EL (cell line): ENCODE measurements around the gene PTGER1.

Experiments used
- DNase-seq: peaks from one replicate; pipeline ENCODE4 v3.0.0-alpha.2; 2016

The PTGER1 gene

DNA sequence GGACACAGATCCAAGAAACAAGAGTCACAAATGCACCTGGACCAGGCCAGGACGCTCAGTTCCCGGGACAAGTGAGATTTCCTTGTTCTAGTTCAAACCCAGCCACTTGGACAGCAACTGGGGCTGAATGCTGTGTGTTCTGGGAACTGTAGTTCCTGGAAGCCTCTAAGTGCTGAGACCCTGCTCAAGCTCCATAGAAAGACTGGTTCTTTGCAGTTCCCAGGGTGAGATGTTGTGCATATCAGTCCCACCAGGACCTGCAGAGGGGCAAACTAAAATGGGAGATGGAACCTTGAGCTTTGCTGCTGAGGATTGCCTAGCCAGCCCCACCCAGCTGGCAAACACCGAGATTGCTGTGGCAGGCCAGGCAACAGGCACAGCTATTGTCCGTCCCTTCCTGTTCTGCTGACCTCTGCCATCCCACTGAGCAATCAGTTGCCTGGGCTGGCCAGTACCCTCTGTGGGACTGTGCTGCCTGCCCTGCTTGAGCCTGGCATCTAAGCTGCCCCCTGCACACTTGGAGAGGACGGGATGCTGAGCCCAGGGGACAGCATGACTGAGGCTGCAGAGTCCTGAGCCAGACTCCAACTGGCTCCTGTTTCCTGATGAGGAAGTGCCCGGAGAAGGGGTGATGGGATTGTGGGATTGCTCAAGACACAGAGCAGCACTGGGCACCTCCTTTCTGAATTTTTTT, 22.2 kb upstream of the PTGER1 start:
- no peak for DNase-seq

GRCh38 chr19:14496834-14497227, 21.7 kb upstream of the PTGER1 start:
- no peak for DNase-seq

DNA sequence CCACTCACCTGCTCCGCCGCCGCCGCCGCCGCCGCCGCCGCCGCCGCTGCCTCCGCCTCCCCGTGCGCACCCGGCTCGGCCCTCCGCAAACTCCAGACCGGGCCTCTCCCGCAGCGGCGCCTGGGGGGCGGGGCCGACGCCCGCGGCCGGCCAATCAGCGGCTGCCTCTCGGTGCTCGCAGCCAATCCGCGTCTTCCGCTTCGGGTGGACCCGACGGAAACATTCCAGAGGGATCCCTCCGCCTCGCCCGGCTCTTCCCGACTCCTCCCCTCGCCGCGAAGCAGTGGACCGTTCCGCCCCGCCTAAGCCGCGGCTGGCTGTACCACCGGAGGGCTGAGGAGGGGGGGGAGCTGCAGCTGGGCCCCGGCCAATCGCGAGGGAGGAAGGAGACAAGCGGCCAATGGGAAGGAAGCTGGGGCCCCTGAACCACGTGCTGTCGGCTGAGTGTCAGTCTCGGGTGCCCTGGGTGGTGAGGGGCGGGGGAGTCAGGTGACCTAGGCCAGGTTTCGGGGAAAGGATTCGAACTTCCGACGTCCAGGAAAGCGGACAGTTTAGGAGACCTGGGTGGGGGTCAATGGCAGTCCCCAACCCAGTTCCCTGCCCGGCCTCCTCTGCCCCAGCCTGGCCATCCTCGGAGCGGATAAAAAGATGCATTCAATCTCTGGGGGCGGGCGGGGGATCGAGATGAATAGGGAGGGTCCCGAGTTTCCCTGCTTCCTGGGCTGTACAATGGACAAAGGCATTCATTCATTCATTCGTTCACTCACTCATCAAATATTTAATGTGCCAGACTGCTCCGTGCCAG, 21.1 kb upstream of the PTGER1 start, which contains the start of gene GIPC1:
GIPC1 (minus strand) TSS at position 99 of the 805 bp plus-strand sequence. CDS start 13,151 bp downstream, outside the sequence.
- peak; percentile 99 for DNase-seq

- no peak for DNase-seq
Measured at GRCh38 chr19:14495672-14496028, 20.5 kb upstream of the PTGER1 start.

DNA sequence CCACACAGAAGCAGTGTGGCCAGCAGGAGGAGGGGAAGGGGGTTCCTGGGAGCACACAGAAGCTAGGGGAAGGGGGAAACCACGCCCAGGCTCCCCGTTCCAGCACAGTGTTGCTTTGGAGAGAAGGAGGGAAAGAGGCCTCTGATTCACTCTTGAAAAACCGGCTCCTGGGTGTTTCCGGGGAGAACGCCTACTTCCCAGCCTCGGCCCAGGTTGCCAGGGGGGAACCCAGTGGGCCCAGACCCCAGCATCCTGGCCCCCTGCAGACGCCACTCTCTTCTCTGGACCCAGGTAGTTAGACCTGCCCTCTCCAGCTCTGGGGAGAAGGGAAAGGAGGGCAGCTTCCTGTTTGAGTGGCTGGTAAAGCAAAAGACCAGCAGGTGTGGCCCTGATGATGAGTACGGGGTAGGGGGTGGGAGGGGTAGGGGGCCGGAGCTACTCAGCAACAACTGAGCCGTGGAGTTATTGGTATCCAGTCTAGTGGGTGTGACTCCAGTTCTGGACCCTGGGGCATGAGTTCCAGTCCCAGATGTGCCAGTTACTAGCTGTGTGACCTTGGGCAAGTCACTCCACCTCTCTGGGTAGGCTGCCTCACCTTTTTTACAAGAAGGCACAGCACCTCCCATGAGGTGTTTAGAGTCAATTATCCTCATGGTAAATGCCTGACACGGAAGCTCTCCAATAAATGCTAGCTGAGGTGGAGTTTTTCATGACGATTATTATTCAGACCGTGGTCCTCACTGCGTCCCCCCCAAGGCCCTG, 19.9 kb upstream of the PTGER1 start:
- DNase-seq: peak; percentile 38

GRCh38 chr19:14494411-14494810, 19.3 kb upstream of the PTGER1 start:
- no peak for DNase-seq

DNA sequence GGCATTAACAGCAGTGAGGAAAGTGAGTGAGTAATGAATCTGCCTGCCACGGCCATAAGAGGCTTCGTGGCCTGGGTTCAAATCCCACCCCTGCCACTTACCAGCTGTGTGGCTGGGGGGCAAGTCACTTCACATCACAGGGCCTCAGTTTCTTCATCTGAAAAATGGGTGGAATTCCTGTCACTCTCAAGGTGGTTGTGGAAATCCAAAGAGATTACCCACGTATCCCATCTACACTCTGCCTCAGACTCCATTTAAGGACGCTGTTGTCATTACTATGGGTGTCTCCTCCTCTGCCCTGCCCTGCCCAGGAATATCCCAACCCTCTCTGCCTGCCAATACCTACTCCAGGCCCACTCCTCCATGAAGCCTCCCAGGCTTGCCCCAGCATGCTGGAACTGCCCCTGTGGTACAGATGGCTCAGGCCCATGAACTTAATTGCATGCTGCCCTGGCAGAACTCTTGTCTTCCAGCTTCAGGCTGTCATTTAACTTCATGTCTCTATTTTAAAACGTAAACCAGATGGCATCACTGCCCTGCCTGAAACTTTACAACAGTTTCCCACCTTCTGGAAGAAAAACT, 17.7 kb upstream of the PTGER1 start:
- DNase-seq: no peak

DNA sequence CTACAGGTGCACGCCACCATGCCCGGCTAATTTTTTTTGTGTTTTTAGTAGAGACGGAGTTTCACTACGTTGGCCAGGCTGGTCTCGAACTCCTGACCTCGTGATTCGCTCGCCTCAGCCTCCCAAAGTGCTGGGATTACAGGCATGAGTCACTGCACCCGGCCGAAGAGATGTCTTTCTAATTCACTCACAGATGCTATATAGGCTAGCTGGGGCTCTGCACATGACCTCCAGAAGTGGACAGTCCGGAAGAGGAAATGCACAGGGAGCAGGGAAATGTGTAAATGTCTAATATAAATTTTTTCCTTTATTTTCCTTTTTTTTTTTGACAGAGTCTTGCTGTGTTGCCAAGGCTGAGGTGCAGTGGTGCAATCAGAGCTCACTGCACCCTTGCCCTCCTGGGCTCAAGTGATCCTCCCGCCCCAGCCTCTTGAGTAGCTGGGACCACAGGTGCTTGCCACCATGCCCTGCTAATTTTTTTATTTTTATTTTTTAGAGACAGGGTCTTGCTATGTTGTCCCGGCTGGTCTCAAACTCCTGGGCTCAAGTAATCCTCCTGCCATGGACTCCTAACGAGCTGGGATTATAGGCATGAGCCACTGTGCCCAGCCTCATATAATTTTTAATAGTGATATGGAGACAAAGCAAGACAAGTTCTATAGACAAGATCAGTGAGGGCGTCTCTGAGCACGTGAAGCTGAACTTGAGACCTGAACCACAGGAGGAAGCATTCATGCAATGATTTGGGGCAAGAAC, 12.4 kb upstream of the PTGER1 start:
- DNase-seq: peak; percentile 55

- no peak for DNase-seq
Measured at GRCh38 chr19:14482172-14482941, 7.2 kb upstream of the PTGER1 start.

DNA sequence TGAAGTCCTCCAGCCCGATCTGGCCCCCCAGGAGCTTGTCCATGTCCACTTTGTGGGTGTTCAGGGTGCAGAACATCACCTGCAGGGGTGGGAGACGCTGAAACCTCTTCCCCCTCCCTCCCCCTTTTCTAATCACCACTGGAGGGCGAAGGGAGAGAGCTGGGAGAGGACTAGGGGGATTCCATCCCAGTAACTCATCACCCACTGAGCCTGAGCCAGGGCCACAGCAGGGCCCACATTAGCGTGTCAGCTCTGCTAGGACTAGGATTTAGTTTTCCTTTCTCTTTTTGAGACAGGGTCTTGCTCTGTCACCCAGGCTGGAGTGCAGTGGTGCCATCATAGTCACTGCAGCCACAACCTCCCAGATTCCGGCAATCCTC, 5.5 kb upstream of the PTGER1 start:
- DNase-seq: peak; percentile 70

DNA sequence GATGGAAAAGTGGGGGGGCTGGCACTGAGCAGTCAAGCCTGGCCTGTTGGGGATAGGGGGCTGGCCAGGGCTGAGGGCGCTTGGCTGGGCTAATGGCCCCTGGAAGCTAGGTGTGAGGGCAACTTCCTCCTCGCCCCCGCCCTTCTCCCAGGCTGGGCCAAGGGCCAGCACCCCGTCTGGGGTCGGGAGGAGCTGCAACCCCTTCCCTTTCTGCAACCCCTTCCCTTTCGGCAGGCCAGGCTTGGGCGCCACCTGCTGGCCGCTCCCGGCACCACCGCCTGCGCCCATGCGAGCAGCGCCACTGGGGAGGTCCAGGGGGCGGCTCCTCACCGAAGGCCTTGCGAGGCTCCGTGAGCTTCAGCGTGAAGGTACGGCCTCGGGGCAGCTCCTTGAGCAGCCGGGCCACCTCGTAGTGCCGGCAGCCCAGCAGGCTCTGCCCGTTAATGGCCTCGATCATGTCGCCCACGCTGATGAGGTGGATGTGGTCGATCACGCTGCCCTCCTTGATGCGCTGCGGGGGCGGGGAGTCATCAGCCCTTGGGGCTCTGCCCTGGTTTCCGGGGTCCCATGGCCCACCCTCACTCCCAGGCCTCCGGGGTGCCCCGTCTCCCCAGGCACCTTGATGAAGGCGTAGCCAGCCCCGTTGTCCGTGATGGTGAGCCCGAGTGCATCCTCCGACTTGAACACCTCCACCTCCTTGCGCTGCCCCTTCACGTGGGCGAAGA, 5.0 kb upstream of the PTGER1 start:
- DNase-seq: peak; percentile 23

GRCh38 chr19:14479309-14479974, 4.3 kb upstream of the PTGER1 start:
- no peak for DNase-seq

DNA sequence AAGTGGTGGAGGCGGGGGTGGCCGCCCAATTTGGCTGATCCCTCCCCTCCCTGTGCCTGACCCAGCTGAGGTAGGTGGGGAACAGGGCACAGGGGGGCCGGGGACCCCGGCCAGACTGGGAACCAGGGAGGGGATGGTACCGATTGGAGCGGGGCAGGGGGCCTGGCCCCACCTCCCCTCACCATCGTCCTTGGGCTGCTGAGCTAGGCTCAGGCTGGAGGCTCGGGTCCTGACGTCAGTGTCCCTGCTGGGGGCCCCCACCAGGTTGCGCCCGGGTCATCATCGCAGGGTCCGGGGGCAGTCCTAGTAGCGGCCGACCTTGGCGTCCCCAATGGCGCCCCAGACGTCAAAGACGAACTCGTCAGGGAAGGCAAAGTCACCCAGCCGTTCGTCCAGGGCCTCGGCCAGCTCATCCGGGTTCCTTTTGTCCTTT, 3.0 kb upstream of the PTGER1 start:
- no peak for DNase-seq

- no peak for DNase-seq
Measured at GRCh38 chr19:14477418-14478112, 2.4 kb upstream of the PTGER1 start.

DNA sequence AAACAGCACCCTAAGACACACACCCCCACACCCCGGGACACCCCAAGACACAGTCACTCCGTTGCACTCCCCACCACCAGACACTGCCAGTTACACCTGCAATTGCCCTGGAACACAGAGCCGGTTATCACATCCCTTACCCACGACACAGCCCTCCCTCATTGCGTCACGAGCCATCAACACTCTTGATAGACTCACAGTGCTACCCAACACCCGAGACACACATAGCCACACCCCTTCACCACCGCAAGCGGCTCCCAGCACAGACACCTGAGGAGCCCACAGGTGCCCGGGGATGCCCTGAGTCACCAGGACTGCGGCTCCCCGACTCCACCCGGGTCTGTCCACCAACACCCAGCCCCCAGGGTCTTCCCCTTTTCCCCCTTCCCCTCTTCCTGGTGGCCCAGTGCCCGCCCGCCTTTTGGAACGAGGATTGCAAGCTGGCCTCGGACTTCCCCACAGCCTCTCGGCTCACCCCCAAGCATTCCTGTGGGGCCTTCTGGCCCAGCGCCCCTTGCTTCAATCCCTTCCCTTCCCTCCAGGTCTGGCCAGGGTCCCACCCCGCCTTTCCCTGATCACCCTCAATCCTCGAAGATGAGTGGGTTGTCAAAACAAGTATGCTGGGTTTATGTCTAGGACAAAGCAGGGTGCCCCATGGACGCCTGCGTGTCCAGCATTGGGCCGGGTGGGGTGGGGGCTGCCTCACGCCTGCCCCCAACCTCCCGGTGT, 1.7 kb upstream of the PTGER1 start:
- DNase-seq: peak; percentile 57

- DNase-seq: no peak
Measured at GRCh38 chr19:14476327-14476672, 1.1 kb upstream of the PTGER1 start.

GRCh38 chr19:14474827-14475226, 327 bp downstream of the PTGER1 start:
- no peak for DNase-seq

DNA sequence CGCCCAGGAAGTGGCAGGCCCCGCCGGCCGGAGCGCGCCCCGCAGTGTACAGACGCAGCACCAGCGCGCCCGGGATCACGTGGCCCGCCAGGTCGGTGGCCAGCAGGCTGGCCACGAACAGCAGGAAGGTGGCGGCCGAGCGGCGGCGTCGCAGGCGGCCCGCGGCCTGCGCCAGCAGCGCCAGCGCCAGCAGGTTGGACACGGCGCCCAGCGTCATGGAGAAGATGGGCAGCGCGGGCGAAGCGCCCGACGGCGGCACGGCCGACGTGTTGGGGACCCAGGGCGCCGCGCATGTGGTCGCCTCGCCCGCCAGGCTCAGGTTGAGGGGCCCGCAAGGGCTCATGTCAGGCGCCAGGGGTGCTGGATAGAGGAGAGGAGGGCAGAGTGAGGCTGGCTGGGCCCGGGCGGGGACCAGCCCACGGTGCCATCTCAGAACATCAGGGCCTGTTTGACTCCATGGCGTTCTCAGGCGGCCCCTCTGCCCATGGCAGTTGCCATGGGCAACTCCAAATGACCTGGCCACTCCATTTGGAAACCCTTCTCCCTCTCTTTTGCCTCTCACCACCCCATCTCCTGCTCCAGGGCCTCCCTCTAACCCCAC, 1.1 kb downstream of the PTGER1 start:
- no peak for DNase-seq
